A549 (cell line): ENCODE measurements around the gene BMPER. TPM values are rescaled to one million over a fixed set of nuclear protein-coding genes. Genes with fewer than 3 reads are reported as not detected.

Source experiments
- ATAC-seq, 2 experiments: fragments of 200-7000 bp in 1 of 2; fragments of >200 bp in 1 of 2; cut with Nextera tagmentation in 1 of 2; cut with Tn5 transposase in 1 of 2; 3 replicates each; pipeline versions ENCODE4 v1.8.0 to v1.9.1; 2018 to 2020; ENCODE audit warnings: mild to moderate bottlenecking in 1 of 2, moderate library complexity in 1 of 2
- CTCF ChIA-PET: fragments of 300-600 bp; sonication (Branson Sonifier 250); formaldehyde crosslinking; extraction: SDS; loops from one replicate; lab custom pipeline; 2021; ENCODE audit warnings: antibody characterized with exemption, inconsistent platforms; lab: Yijun Ruan, JAX
- POLR2A ChIA-PET: fragments of 350-600 bp; formaldehyde crosslinking; extraction: SDS; loops from one replicate; lab custom pipeline; 2021; ENCODE audit warnings: antibody characterized with exemption, inconsistent platforms; lab: Yijun Ruan, JAX
- DNase-seq, 2 experiments: peaks; one replicate each; pipeline versions ENCODE4 v3.0.0 to v3.0.0-alpha.2; 2011 to 2016; ENCODE audit warnings: low read depth in 1 of 2, low spot score in 1 of 2
- FAIRE-seq: peaks from 2 replicates; lab custom pipeline; 2011; peaks lifted over from hg19 to GRCh38; lab: Jason Lieb, UNC
- H3K27ac ChIP-seq, 2 experiments: fragments of >200 bp; sonication (Bioruptor Twin); formaldehyde crosslinking; 3 replicates each; pipeline ENCODE4 v1.5.1; 2016 to 2017
- H3K4me1 ChIP-seq: fragments of >200 bp; sonication (Bioruptor Twin); formaldehyde crosslinking; 3 replicates; pipeline ENCODE4 v1.6.1; 2016
- H3K4me2 ChIP-seq: fragments of >200 bp; sonication (Bioruptor Twin); formaldehyde crosslinking; 3 replicates; pipeline ENCODE4 v1.6.1; 2016
- H3K4me3 ChIP-seq: fragments of >200 bp; sonication (Bioruptor Twin); formaldehyde crosslinking; 3 replicates; pipeline ENCODE4 v1.5.1; 2016
- H3K9me3 ChIP-seq: fragments of >200 bp; sonication (Bioruptor Twin); formaldehyde crosslinking; 3 replicates; pipeline ENCODE4 v1.6.1; 2016
- ATOH8 ChIP-seq: fragments of 250-450 bp; sonication (Bioruptor Pico); IDR thresholded peaks from 2 replicates; pipeline ENCODE4 v1.5.0; 2020; ENCODE audit warnings: low read depth, mild to moderate bottlenecking, moderate library complexity
- BHLHE40 ChIP-seq: IDR thresholded peaks from 2 replicates; pipeline ENCODE4 v1.6.1; 2012; ENCODE audit warnings: low read depth, low read length, inconsistent platforms
- CBX2 ChIP-seq: fragments of 200-600 bp; sonication (generic); IDR thresholded peaks from 2 replicates; pipeline ENCODE4 v1.6.1; 2016; ENCODE audit warnings: low read depth, mild to moderate bottlenecking, borderline replicate concordance
- CEBPB ChIP-seq, 2 experiments: fragments of >200 bp in 1 of 2; sonication (Bioruptor Twin) in 1 of 2; formaldehyde crosslinking in 1 of 2; IDR thresholded peaks; 2 replicates each; pipeline ENCODE4 v1.6.1; 2012 to 2016
- CHD2 ChIP-seq: fragments of 150-350 bp; IDR thresholded peaks from 2 replicates; pipeline ENCODE4 v1.6.1; 2014; ENCODE audit warnings: low read length; ENCODE audit not compliant: partially characterized antibody
- CHD4 ChIP-seq: fragments of 200-600 bp; sonication (generic); IDR thresholded peaks from 2 replicates; pipeline ENCODE4 v1.6.1; 2016; ENCODE audit warnings: antibody characterized with exemption, mild to moderate bottlenecking, borderline replicate concordance
- CTCF ChIP-seq: fragments of >200 bp; sonication (Bioruptor Twin); formaldehyde crosslinking; IDR thresholded peaks from 3 replicates; pipeline ENCODE4 v1.5.1; 2016
- EHF ChIP-seq: fragments of 250-450 bp; sonication (Bioruptor Pico); IDR thresholded peaks from 2 replicates; pipeline ENCODE4 v1.5.0; 2020; ENCODE audit warnings: mild to moderate bottlenecking
- EP300 ChIP-seq, 2 experiments: fragments of >200 bp; sonication (Bioruptor Twin); formaldehyde crosslinking; IDR thresholded peaks; 2 replicates in 1 of 2; 3 replicates in 1 of 2; pipeline ENCODE4 v1.6.1; 2016 to 2017
- ESRRA ChIP-seq: fragments of 150-350 bp; IDR thresholded peaks from 2 replicates; pipeline ENCODE4 v1.6.1; 2014; ENCODE audit warnings: mild to moderate bottlenecking, low read length, borderline replicate concordance
- FOSB ChIP-seq: fragments of 250-450 bp; sonication (Bioruptor Pico); IDR thresholded peaks from 2 replicates; pipeline ENCODE4 v1.5.0; 2020; ENCODE audit warnings: mild to moderate bottlenecking, moderate library complexity
- GATA3 ChIP-seq: IDR thresholded peaks from 2 replicates; pipeline ENCODE4 v1.6.1; 2012; ENCODE audit warnings: borderline replicate concordance
- HDAC2 ChIP-seq: fragments of 200-600 bp; sonication (generic); IDR thresholded peaks from 2 replicates; pipeline ENCODE4 v1.6.1; 2016
- HEYL ChIP-seq: fragments of 250-450 bp; sonication (Bioruptor Pico); IDR thresholded peaks from 2 replicates; pipeline ENCODE4 v1.8.0; 2021; ENCODE audit warnings: mild to moderate bottlenecking, moderate library complexity
- HOXB5 ChIP-seq: fragments of 250-450 bp; sonication (Bioruptor Pico); IDR thresholded peaks from 2 replicates; pipeline ENCODE4 v1.5.0; 2020; ENCODE audit warnings: mild to moderate bottlenecking, moderate library complexity
- JUN ChIP-seq, 2 experiments: fragments of >200 bp; sonication (Bioruptor Twin); formaldehyde crosslinking; IDR thresholded peaks; 2 replicates in 1 of 2; 3 replicates in 1 of 2; pipeline ENCODE4 v1.6.1; 2016 to 2017
- JUNB ChIP-seq: fragments of >200 bp; sonication (Bioruptor Twin); formaldehyde crosslinking; IDR thresholded peaks from 2 replicates; pipeline ENCODE4 v1.6.1; 2016
- MAX ChIP-seq: IDR thresholded peaks from 2 replicates; pipeline ENCODE4 v1.6.1; 2012
- MAZ ChIP-seq: fragments of 150-350 bp; IDR thresholded peaks from 2 replicates; pipeline ENCODE4 v1.6.1; 2014; ENCODE audit warnings: antibody characterized with exemption, low read depth, low read length, borderline replicate concordance
- MYC ChIP-seq: IDR thresholded peaks from 2 replicates; pipeline ENCODE4 v1.6.1; 2012; ENCODE audit warnings: mild to moderate bottlenecking, inconsistent platforms, low read length, improper control_type of control experiment, borderline replicate concordance
- NFE2L2 ChIP-seq: fragments of 150-350 bp; conservative IDR thresholded peaks from 2 replicates; pipeline ENCODE4 v1.6.1; 2014; ENCODE audit warnings: low read length
- PBX3 ChIP-seq: IDR thresholded peaks from 2 replicates; pipeline ENCODE4 v1.6.1; 2012
- POLR2A ChIP-seq: IDR thresholded peaks from 2 replicates; pipeline ENCODE4 v1.6.1; 2012; ENCODE audit warnings: mild to moderate bottlenecking, low read length
- POLR2AphosphoS2 ChIP-seq: conservative IDR thresholded peaks from 2 replicates; pipeline ENCODE4 v1.6.1; 2012; ENCODE audit warnings: low read length, improper control_type of control experiment, inconsistent platforms
- RAD21 ChIP-seq, 2 experiments: fragments of >200 bp in 1 of 2; sonication (Bioruptor Twin) in 1 of 2; formaldehyde crosslinking in 1 of 2; IDR thresholded peaks in 1 of 2; conservative IDR thresholded peaks in 1 of 2; 2 replicates in 1 of 2; 3 replicates in 1 of 2; pipeline ENCODE4 v1.6.1; 2012 to 2018; ENCODE audit warnings: inconsistent platforms in 1 of 2
- RFX5 ChIP-seq: fragments of 450-650 bp; IDR thresholded peaks from 2 replicates; pipeline ENCODE4 v1.7.1; 2014; ENCODE audit warnings: antibody characterized with exemption, mild to moderate bottlenecking, moderate library complexity
- RNF2 ChIP-seq: fragments of 200-600 bp; sonication (generic); IDR thresholded peaks from 2 replicates; pipeline ENCODE4 v1.6.1; 2016; ENCODE audit warnings: low read depth, mild to moderate bottlenecking, antibody characterized with exemption, moderate library complexity, borderline replicate concordance
- SMC3 ChIP-seq: fragments of >200 bp; sonication (Bioruptor Twin); formaldehyde crosslinking; IDR thresholded peaks from 3 replicates; pipeline ENCODE4 v1.6.1; 2018; ENCODE audit warnings: inconsistent platforms
- SREBF2 ChIP-seq: fragments of 450-650 bp; IDR thresholded peaks from 2 replicates; pipeline ENCODE4 v1.6.1; 2014; ENCODE audit warnings: mild to moderate bottlenecking, moderate library complexity
- TP53 ChIP-seq: fragments of 250-450 bp; sonication (Bioruptor Pico); IDR thresholded peaks from 2 replicates; pipeline ENCODE4 v1.5.0; 2021; ENCODE audit warnings: mild to moderate bottlenecking, moderate library complexity
- ZC3H11A ChIP-seq: fragments of 450-650 bp; IDR thresholded peaks from 2 replicates; pipeline ENCODE4 v1.6.1; 2014; ENCODE audit warnings: antibody characterized with exemption, mild to moderate bottlenecking
- WGBS: methylation state at CpG from one replicate; pipeline ENCODE4 v1.1.6; 2017; ENCODE audit errors: missing lambda C conversion rate; 5-methylcytosine and 5-hydroxymethylcytosine counted together
- polyA plus RNA-seq, 4 experiments: library from polyadenylated mRNA; depleted of rRNA in 3 of 4; stranded (reverse); fragments of >200 nt; fragmentation: RNase III in 1 of 4; extraction: RNeasy Plus Mini Kit Qiagen cat#74134 plus additional on column Dnase treatment in 1 of 4; gene quantifications; 2 replicates in 3 of 4; 3 replicates in 1 of 4; pipeline ENCODE4 v1.2.3, GENCODE V29; 2011 to 2017

BMPER gene
- polyA plus RNA-seq, 2 of the 4 experiments (the other 2 are of a cell fraction), result 5.0 to 5.8 TPM

- no peaks in the 10 kb centered on the region for H3K9me3 ChIP-seq
- no peak for DNase-seq
- H3K4me1 ChIP-seq, result no peaks in the 10 kb centered on the region
- TF ChIP-seq HDAC2 (no peak), HEYL (CRISPR knock-in tag) (no peak), MYC (no peak)
- H3K4me3 ChIP-seq, result no peak overlapping the region
- no peak for ATAC-seq
- FAIRE-seq, result no peak
- ChIA-PET CTCF (interaction anchor here (1.4 kb wide), 1 partner anchor 17 kb away, joined by 3 read pairs; no protein-coding TSS in a partner anchor), POLR2A (no interaction called here)
- no peak overlapping the region for H3K27ac ChIP-seq
- WGBS, result 94% methylated on average over 1 of the region's 1 CpG
- no peak overlapping the region for H3K4me2 ChIP-seq
Measured at GRCh38 chr7:33958104-33958503, 52.8 kb downstream of the BMPER start.

GRCh38 chr7:33959676-33960075 lies 54.3 kb downstream of the BMPER start:
- no peak for FAIRE-seq
- Histone ChIP-seq H3K4me1 (no peaks in the 10 kb centered on the region), H3K9me3 (no peaks in the 10 kb centered on the region), H3K4me3 (no peak overlapping the region), H3K4me2 (no peak overlapping the region), H3K27ac (no peak overlapping the region)
- 87% methylated on average over 1 of the region's 1 CpG for WGBS
- POLR2A ChIA-PET, result no interaction called here
- ATAC-seq, result no peak
- CTCF ChIA-PET, result no interaction called here
- DNase-seq, result no peak
- TF ChIP-seq SREBF2, result no peak
- TF ChIP-seq ESRRA, result no peak
- TF ChIP-seq CHD2, result no peak
- no peak for TF ChIP-seq FOSB (CRISPR knock-in tag)
- TF ChIP-seq CHD4, result no peak
- no peak for TF ChIP-seq SMC3
- TF ChIP-seq GATA3, result no peak
- TF ChIP-seq HOXB5 (CRISPR knock-in tag), result no peak
- no peak for TF ChIP-seq CEBPB (IDR thresholded peaks at IDR 0.05)
- no peak for TF ChIP-seq EP300 (IDR thresholded peaks at IDR 0.05)
- no peak for TF ChIP-seq JUNB
- TF ChIP-seq POLR2A, result no peak
- TF ChIP-seq TP53 (CRISPR knock-in tag), result no peak
- TF ChIP-seq JUN (IDR thresholded peaks at IDR 0.05), result no peak
- no peak for TF ChIP-seq MAZ
- no peak for TF ChIP-seq CTCF
- no peak for TF ChIP-seq EHF (CRISPR knock-in tag)
- no peak for TF ChIP-seq HEYL (CRISPR knock-in tag)
- TF ChIP-seq RAD21 (conservative IDR thresholded peaks at IDR 0.05 in 1 of 2, IDR thresholded peaks at IDR 0.05 in 1 of 2), result no peak

- POLR2A ChIA-PET, result no interaction called here
- Histone ChIP-seq H3K4me1 (no peaks in the 10 kb centered on the region), H3K4me2 (no peak overlapping the region), H3K4me3 (no peak overlapping the region), H3K9me3 (no peaks in the 10 kb centered on the region), H3K27ac (no peak overlapping the region)
- no peak for ATAC-seq
- CTCF ChIA-PET, result interaction anchor here (0.8 to 1.5 kb wide), 6 partner anchors 12 to 173 kb away, joined by 3 to 6 read pairs (median 3); no protein-coding TSS in a partner anchor
- no peak for DNase-seq
- 85% methylated on average over 1 of the region's 1 CpG for WGBS
- no peak for FAIRE-seq
- TF ChIP-seq RNF2 (no peak), PBX3 (no peak), MAX (no peak), HEYL (CRISPR knock-in tag) (no peak), BHLHE40 (no peak), CBX2 (no peak), CHD2 (no peak), POLR2A (no peak), HDAC2 (no peak), TP53 (CRISPR knock-in tag) (no peak), ATOH8 (CRISPR knock-in tag) (no peak), GATA3 (no peak), RFX5 (no peak), ZC3H11A (no peak), NFE2L2 (no peak), HOXB5 (CRISPR knock-in tag) (no peak), CTCF (no peak), POLR2AphosphoS2 (no peak)
Measured at GRCh38 chr7:33961948-33962347, 56.6 kb downstream of the BMPER start.
